Urinary bladder (tissue), 4 donors: ENCODE measurements around the gene AKAIN1. TPM values are rescaled to one million over a fixed set of nuclear protein-coding genes. Genes with fewer than 3 reads are reported as not detected.

ENCODE experiments used
- DNase-seq: peaks from one replicate; pipeline ENCODE4 v3.0.0-alpha.2; 2015; ENCODE audit errors: extremely low spot score
- H3K27ac ChIP-seq: one replicate; pipeline ENCODE4 v1.5.1; 2013; ENCODE audit warnings: low read depth, mild to moderate bottlenecking, moderate library complexity
- H3K36me3 ChIP-seq: one replicate; pipeline ENCODE4 v1.6.1; 2013; ENCODE audit warnings: mild to moderate bottlenecking, moderate library complexity; ENCODE audit not compliant: insufficient read depth
- H3K4me1 ChIP-seq: one replicate; pipeline ENCODE4 v1.6.1; 2013; ENCODE audit warnings: mild to moderate bottlenecking, moderate library complexity; ENCODE audit not compliant: insufficient read depth
- H3K4me3 ChIP-seq: one replicate; pipeline ENCODE4 v1.5.1; 2013; ENCODE audit warnings: low read depth, low read length
- WGBS: extraction: QIAGEN DNeasy Blood & Tissue Kit; methylation state at CpG from one replicate; pipeline ENCODE4 v1.1.7; 2013; 5-methylcytosine and 5-hydroxymethylcytosine counted together
- polyA plus RNA-seq: library from polyadenylated mRNA; stranded (reverse); fragments of 200-250 nt; gene quantifications from one replicate; pipeline ENCODE4 v1.2.3, GENCODE V29; 2013
- total RNA-seq: library from RNA; depleted of rRNA; stranded (reverse); fragments of >200 nt; gene quantifications from one replicate; pipeline ENCODE4 v1.2.3, GENCODE V29; 2014
- donor health status: healthy with polysubstance abuse.
- donor health status: healthy.

The AKAIN1 gene
- total and polyA plus RNA-seq, 2 donors: 0.41 TPM; not detected in 1

DNA sequence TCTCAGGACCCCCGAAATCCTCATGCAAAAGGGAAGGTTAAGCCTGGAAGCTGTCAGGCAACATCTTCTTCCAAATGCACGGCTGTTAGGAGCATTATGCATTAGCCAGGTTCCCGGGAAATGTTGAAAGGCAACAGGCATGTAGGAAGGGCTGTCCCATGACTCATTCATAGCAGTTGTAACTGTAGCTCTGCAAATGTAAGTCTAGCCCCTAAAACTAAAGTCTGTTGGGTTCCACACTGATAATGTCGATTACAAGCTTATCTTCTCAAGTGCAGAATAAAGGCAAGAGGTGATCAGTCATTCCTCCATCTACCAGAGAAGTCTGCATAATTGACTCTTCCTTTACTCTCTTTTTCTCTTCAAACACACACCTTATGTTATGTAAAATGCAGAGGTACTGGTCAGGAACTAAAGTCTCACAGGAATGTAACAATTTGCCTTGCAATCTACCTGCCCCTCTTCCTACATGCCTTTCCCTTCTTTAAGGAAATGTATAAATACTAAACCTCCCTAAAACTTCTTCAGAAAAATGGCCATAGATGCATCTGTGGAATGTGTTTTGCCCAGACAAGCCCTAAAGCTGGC lies 99.8 kb downstream of the AKAIN1 start:
- Histone ChIP-seq H3K4me1 (no peaks in the 10 kb centered on the region), H3K36me3 (no peaks in the 10 kb centered on the region), H3K4me3 (no peak overlapping the region), H3K27ac (no peak overlapping the region)
- DNase-seq: no peak
- 55% methylated on average over 4 of the region's 4 CpGs for WGBS

DNA sequence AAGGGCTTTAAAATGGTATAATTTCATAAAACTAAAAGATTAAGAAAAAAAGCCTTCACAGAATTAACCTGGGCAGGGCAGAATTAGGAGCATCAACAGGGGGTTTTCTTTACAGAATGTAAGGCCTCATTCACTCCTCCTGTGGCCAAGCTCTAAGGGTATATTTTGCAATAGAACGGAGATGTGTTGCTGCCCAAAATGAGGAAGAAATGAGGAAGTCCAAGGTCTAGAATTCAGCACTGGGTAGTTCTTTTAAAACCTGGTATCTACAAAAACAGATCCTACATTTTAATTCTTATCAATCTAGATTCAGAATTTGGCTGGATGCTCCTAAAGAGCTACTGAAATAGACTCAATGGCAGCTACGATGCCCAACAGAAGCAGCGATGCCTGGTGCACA lies 101.8 kb downstream of the AKAIN1 start:
- no peak overlapping the region for H3K27ac ChIP-seq
- H3K4me1 ChIP-seq: no peaks in the 10 kb centered on the region
- no peak for DNase-seq
- H3K36me3 ChIP-seq: no peaks in the 10 kb centered on the region
- WGBS: 86% methylated on average over 3 of the region's 3 CpGs
- H3K4me3 ChIP-seq: no peak overlapping the region

DNA sequence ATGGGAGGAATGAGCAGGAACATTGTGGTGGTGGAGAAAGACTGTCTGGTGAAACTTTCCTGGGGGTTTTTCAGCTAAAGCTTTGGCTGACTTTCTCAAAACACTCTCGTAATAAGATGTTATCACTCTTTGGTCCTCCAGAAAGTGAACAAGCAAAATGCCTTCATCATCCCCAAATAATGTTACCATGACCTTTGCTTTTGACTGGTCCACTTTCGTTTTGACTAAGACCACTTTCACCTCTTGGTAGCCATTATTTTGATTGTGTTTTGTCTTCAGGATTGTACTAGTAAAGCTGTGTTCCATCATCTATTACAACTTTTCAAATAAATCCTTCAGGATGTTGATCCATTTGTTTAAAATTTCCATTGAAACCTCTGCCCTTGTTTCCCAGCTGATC lies 103.2 kb downstream of the AKAIN1 start:
- WGBS: 54% methylated on average over 2 of the region's 2 CpGs

More for the DNA sequence above, 103.2 kb downstream of the AKAIN1 start:
- Histone ChIP-seq H3K4me1 (no peaks in the 10 kb centered on the region), H3K4me3 (no peak overlapping the region), H3K36me3 (no peaks in the 10 kb centered on the region), H3K27ac (no peak overlapping the region)
- no peak for DNase-seq

Other genes starting within 250 kb of the AKAIN1 start
- 16.0 TPM for gene ZBTB14, start 98.5 kb upstream of the AKAIN1 start, total RNA-seq
- 9.7 TPM for gene ZBTB14, start 98.5 kb upstream of the AKAIN1 start, polyA plus RNA-seq